ENCODE results near the gene CAPN6.

- no peak for TF ChIP-seq GATA3 (IDR thresholded peaks at IDR 0.05; ENCODE audit: low read depth, low read length)
- TF ChIP-seq GATA2 (IDR thresholded peaks at IDR 0.05; ENCODE audit: low read depth, low read length) = no peak
Observed at GRCh38 chrX:111283446-111283845, 13.2 kb upstream of the CAPN6 start.

Measured in SH-SY5Y (cell line).